ENCODE results near the gene OSBPL3.

The OSBPL3 gene

GRCh38 chr7:24769014-24769830 is 210.8 kb downstream of the OSBPL3 start:
- ChIA-PET POLR2A (interaction anchor here (0.6 to 1.3 kb wide), 2 partner anchors 14 to 356 kb away, joined by 3 read pairs; partner anchors contain the start of gene CYCS), CTCF (interaction anchor here (1.0 to 2.8 kb wide), 8 partner anchors 10 to 325 kb away, joined by 3 to 9 read pairs (median 5); no protein-coding TSS in a partner anchor)
- DNase-seq (ENCODE audit: extremely low spot score) = no peak
- TF ChIP-seq CTCF (IDR thresholded peaks at IDR 0.05; ENCODE audit: control extremely low read depth, extremely low read depth, low read depth, missing control alignments) = no peak

DNA sequence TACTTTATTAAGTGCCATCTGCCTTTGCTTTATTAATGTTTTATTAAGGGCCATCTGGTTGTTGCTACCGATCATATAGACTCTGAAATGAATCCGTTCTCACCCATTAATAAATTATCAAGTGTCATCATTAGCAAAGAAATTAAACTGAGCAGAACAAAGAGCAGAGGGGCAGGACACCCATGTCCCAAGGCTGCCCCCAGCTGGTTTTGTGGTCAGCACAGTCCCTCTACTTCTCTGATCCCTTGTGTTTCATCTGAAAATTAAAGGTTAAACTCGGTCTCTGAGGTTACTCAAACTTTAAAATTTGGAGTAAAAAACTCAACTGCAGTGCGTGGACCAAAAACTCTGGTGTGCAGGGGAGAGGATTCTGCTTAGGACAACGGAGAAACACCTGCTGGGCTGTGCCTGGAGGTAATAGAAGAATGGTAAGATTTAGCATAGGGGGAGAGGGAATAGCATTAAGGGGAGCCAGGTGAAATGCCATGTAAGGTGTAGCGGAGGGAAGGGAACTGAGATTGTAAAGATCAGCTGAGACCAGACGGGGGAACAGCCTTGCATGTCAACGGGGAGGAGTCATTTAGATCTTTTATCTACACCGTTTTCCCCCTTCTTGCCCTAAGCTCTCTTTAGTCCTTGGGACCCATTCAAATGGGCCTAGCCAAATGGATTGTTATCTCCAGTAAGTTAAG is 212.0 kb downstream of the OSBPL3 start:
- no peak for DNase-seq (ENCODE audit: extremely low spot score)
- ChIA-PET CTCF (interaction anchor here (1.0 to 2.8 kb wide), 4 partner anchors 10 to 326 kb away, joined by 3 to 9 read pairs (median 5); no protein-coding TSS in a partner anchor), POLR2A (interaction anchor here (1.3 kb wide), 1 partner anchor 13 kb away, joined by 3 read pairs; no protein-coding TSS in a partner anchor)
- TF ChIP-seq CTCF (IDR thresholded peaks at IDR 0.05; ENCODE audit: control extremely low read depth, extremely low read depth, low read depth, missing control alignments) = peak; percentile 24

- POLR2A ChIA-PET = no interaction called here
- no peak for TF ChIP-seq CTCF (IDR thresholded peaks at IDR 0.05; ENCODE audit: control extremely low read depth, extremely low read depth, low read depth, missing control alignments)
- no peak for DNase-seq (ENCODE audit: extremely low spot score)
- CTCF ChIA-PET = interaction anchor here (0.7 to 3.8 kb wide), 4 partner anchors 9 to 328 kb away, joined by 3 to 17 read pairs (median 6); no protein-coding TSS in a partner anchor
Measured at GRCh38 chr7:24764972-24765744, 214.8 kb downstream of the OSBPL3 start.

- TF ChIP-seq CTCF (IDR thresholded peaks at IDR 0.05; ENCODE audit: control extremely low read depth, extremely low read depth, low read depth, missing control alignments) = no peak
- ChIA-PET POLR2A (no interaction called here), CTCF (interaction anchor here (0.7 to 3.8 kb wide), 6 partner anchors 8 to 329 kb away, joined by 3 to 17 read pairs (median 4); no protein-coding TSS in a partner anchor)
- no peak for DNase-seq (ENCODE audit: extremely low spot score)
Measured at GRCh38 chr7:24764011-24764410, 216.0 kb downstream of the OSBPL3 start.

DNA sequence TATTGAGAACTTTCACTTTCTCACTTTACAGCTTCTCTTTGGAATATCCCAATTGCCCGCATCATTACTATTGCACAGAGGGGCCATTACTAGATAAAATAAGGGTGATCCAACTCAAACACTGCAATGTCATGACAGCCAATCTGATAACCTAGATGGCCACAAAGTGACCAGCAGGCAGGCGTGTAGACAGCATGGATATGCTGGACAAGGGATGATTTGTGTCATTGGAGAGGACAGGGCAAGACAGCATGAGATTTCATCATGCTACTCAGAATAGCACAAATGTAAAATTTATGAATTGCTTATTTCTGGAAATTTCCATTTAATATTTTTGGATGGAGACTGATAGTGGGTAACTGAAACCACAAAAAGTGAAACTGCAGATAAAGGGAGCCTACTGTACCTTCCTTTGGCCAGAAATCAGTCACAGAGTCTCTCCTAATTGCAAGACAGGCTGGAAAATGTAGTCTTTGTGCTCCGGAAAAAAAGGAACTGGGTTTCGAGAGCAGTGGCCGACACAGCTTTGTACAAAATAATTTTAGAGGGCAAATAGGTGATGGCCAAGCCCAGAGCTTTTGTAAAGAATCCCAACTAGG is 216.6 kb downstream of the OSBPL3 start:
- POLR2A ChIA-PET = interaction anchor here (0.5 kb wide), 1 partner anchor 358 kb away, joined by 7 read pairs; no protein-coding TSS in a partner anchor
- TF ChIP-seq CTCF (IDR thresholded peaks at IDR 0.05; ENCODE audit: control extremely low read depth, extremely low read depth, low read depth, missing control alignments) = no peak
- CTCF ChIA-PET = interaction anchor here (1.0 to 3.8 kb wide), 6 partner anchors 9 to 1491 kb away, joined by 3 to 17 read pairs (median 4); no protein-coding TSS in a partner anchor
- no peak for DNase-seq (ENCODE audit: extremely low spot score)

Measured in GM10248 (cell line).